IMR-90 (cell line): ENCODE data around the gene MORC1. TPM values are rescaled to one million over a fixed set of nuclear protein-coding genes. Genes with fewer than 3 reads are reported as not detected.
"Not testable (repeated sequence)": the region's sequence is repeated elsewhere in the genome, so short reads cannot be mapped to it uniquely, and the experiment has no call there.

Experiments
- ATAC-seq: fragments of 200-7000 bp; cut with Tn5 transposase; 2 replicates; pipeline ENCODE4 v1.9.1; 2020; ENCODE audit warnings: low read depth, mild to moderate bottlenecking, moderate library complexity
- BruUV-seq: library from RNA; stranded (reverse); fragments of 400-500 nt; replicated peaks from 2 replicates; lab custom pipeline; 2021; lab: Mats Ljungman, UMichigan
- CTCF ChIA-PET: fragments of 300-600 bp; formaldehyde crosslinking; extraction: SDS; loops from one replicate; lab custom pipeline; 2021; ENCODE audit warnings: antibody characterized with exemption; lab: Yijun Ruan, JAX
- POLR2A ChIA-PET: fragments of 300-600 bp; sonication (Branson Sonifier 250); formaldehyde crosslinking; loops from one replicate; lab custom pipeline; 2022; ENCODE audit warnings: antibody characterized with exemption; ENCODE audit not compliant: unreplicated experiment; lab: Charles Lee
- DNase-seq: peaks from one replicate; pipeline ENCODE4 v3.0.0; 2013
- H2AFZ ChIP-seq: replicated peaks from 2 replicates; pipeline ENCODE3; 2013; ENCODE audit warnings: low read length, mild to moderate bottlenecking; ENCODE audit not compliant: poor library complexity
- H2AK5ac ChIP-seq: 2 replicates; pipeline ENCODE4 v1.6.1; 2013; ENCODE audit warnings: low read depth, low read length, inconsistent platforms
- H2AK9ac ChIP-seq: replicated peaks from 2 replicates; pipeline ENCODE3; 2013; ENCODE audit warnings: mild to moderate bottlenecking, low read depth, low read length, moderate library complexity; ENCODE audit not compliant: poor library complexity
- H2BK120ac ChIP-seq: 2 replicates; pipeline ENCODE4 v1.6.1; 2013; ENCODE audit warnings: low read depth, low read length, inconsistent platforms
- H2BK15ac ChIP-seq: 3 replicates; pipeline ENCODE4 v1.6.1; 2013; ENCODE audit warnings: low read depth, low read length, inconsistent platforms
- H2BK20ac ChIP-seq: 2 replicates; pipeline ENCODE4 v1.6.1; 2013; ENCODE audit warnings: low read depth, mild to moderate bottlenecking, inconsistent platforms, low read length, moderate library complexity
- H2BK5ac ChIP-seq: 2 replicates; pipeline ENCODE4 v1.6.1; 2013; ENCODE audit warnings: mild to moderate bottlenecking, low read depth, low read length, inconsistent platforms; ENCODE audit not compliant: poor library complexity, severe bottlenecking
- H3K14ac ChIP-seq: replicated peaks from 2 replicates; pipeline ENCODE4 v1.6.1; 2013; ENCODE audit warnings: low read depth, low read length, inconsistent platforms
- H3K18ac ChIP-seq: 2 replicates; pipeline ENCODE4 v1.6.1; 2013; ENCODE audit warnings: low read depth, low read length, control low read depth
- H3K23ac ChIP-seq: 2 replicates; pipeline ENCODE4 v1.6.1; 2013; ENCODE audit warnings: low read depth, low read length, inconsistent platforms
- H3K27ac ChIP-seq: 2 replicates; pipeline ENCODE4 v1.5.1; 2013; ENCODE audit warnings: mild to moderate bottlenecking, control low read depth, low read length; ENCODE audit not compliant: insufficient read depth
- H3K27me3 ChIP-seq: 2 replicates; pipeline ENCODE4 v1.6.1; 2013; ENCODE audit warnings: low read length; ENCODE audit not compliant: control insufficient read depth, insufficient read depth
- H3K36me3 ChIP-seq: 2 replicates; pipeline ENCODE4 v1.6.1; 2013; ENCODE audit warnings: low read length, mixed read lengths; ENCODE audit not compliant: control insufficient read depth, insufficient read depth
- H3K4ac ChIP-seq: 2 replicates; pipeline ENCODE4 v1.6.1; 2013; ENCODE audit warnings: low read depth, low read length, inconsistent platforms
- H3K4me1 ChIP-seq: 2 replicates; pipeline ENCODE4 v1.6.1; 2013; ENCODE audit warnings: low read length, mixed read lengths; ENCODE audit not compliant: control insufficient read depth, insufficient read depth
- H3K4me2 ChIP-seq: 2 replicates; pipeline ENCODE4 v1.6.1; 2013; ENCODE audit warnings: low read depth, mild to moderate bottlenecking, control low read depth, low read length, moderate library complexity
- H3K4me3 ChIP-seq: 2 replicates; pipeline ENCODE4 v1.5.1; 2013; ENCODE audit warnings: low read depth, mild to moderate bottlenecking, control low read depth, low read length, moderate library complexity; ENCODE audit not compliant: insufficient read depth
- H3K56ac ChIP-seq: 2 replicates; pipeline ENCODE4 v1.6.1; 2013; ENCODE audit warnings: low read length, inconsistent platforms; ENCODE audit not compliant: insufficient read depth; ENCODE audit errors: extremely low read depth
- H3K79me1 ChIP-seq, 2 experiments: 2 replicates each; pipeline ENCODE4 v1.6.1; 2013; ENCODE audit warnings: low read length in 2 of 2, inconsistent platforms in 1 of 2, low read depth in 1 of 2
- H3K9ac ChIP-seq: 2 replicates; pipeline ENCODE4 v1.6.1; 2013; ENCODE audit warnings: low read depth, low read length, control low read depth
- H3K9me1 ChIP-seq: 2 replicates; pipeline ENCODE4 v1.6.1; 2013; ENCODE audit warnings: low read length, inconsistent platforms; ENCODE audit not compliant: insufficient read depth
- H3K9me3 ChIP-seq: 2 replicates; pipeline ENCODE4 v1.6.1; 2013; ENCODE audit warnings: low read length; ENCODE audit not compliant: control insufficient read depth, insufficient read depth
- H4K20me1 ChIP-seq: 2 replicates; pipeline ENCODE4 v1.6.1; 2013; ENCODE audit warnings: low read length, inconsistent platforms; ENCODE audit not compliant: insufficient read depth
- H4K5ac ChIP-seq: 2 replicates; pipeline ENCODE4 v1.6.1; 2013; ENCODE audit warnings: mild to moderate bottlenecking, low read depth, low read length, control low read depth
- H4K8ac ChIP-seq, 2 experiments: 2 replicates each; pipeline ENCODE4 v1.6.1; 2013; ENCODE audit warnings: low read depth in 2 of 2, low read length in 2 of 2, control low read depth in 1 of 2, inconsistent platforms in 1 of 2
- H4K91ac ChIP-seq: 2 replicates; pipeline ENCODE4 v1.6.1; 2013; ENCODE audit warnings: low read depth, low read length, inconsistent platforms; ENCODE audit not compliant: insufficient read depth
- BHLHE40 ChIP-seq: fragments of 150-350 bp; IDR thresholded peaks from 2 replicates; pipeline ENCODE4 v1.6.1; 2016; ENCODE audit warnings: mild to moderate bottlenecking, low read depth, low read length
- CEBPB ChIP-seq: IDR thresholded peaks from 2 replicates; pipeline ENCODE4 v1.6.1; 2012; ENCODE audit warnings: low read depth, low read length, improper control_type of control experiment
- MXI1 ChIP-seq: IDR thresholded peaks from 2 replicates; pipeline ENCODE4 v1.6.1; 2012; ENCODE audit warnings: low read depth, mild to moderate bottlenecking, low read length, moderate library complexity, borderline replicate concordance
- RAD21 ChIP-seq: IDR thresholded peaks from 2 replicates; pipeline ENCODE4 v1.6.1; 2012; ENCODE audit warnings: low read length, improper control_type of control experiment
- SMC3 ChIP-seq: fragments of 150-350 bp; IDR thresholded peaks from 2 replicates; pipeline ENCODE4 v1.6.1; 2016; ENCODE audit warnings: low read depth, mild to moderate bottlenecking, antibody characterized with exemption, low read length, moderate library complexity
- WGBS, 2 experiments: methylation state at CpG; one replicate each; pipeline versions ENCODE4 v1.1.5 to v1.1.7; 2013; ENCODE audit warnings: missing lambda C conversion rate in 2 of 2; ENCODE audit not compliant: insufficient read length in 1 of 2; ENCODE audit errors: extremely low coverage in 2 of 2; 5-methylcytosine and 5-hydroxymethylcytosine counted together
- dilution Hi-C: fragments of 300-500 bp; cut with HindIII; formaldehyde crosslinking; loops from one replicate; pipeline ENCODE4 v1.14.3; 2018; ENCODE audit warnings: low sequenced_read_pairs; ENCODE audit not compliant: unreplicated experiment
- in situ Hi-C: fragments of 300-500 bp; cut with MboI; formaldehyde crosslinking; loops from 3 replicates; pipeline ENCODE4 v1.14.3; 2019; ENCODE audit warnings: low sequenced_read_pairs, inconsistent platforms, mixed read lengths
- intact Hi-C: fragments of 100-400 bp; cut with micrococcal nuclease; formaldehyde crosslinking; loops from 2 replicates; pipeline ENCODE4 v1.10.0; 2022
- polyA plus RNA-seq, 3 experiments: library from polyadenylated mRNA; depleted of rRNA; stranded (reverse); fragments of >200 nt; gene quantifications; 2 replicates each; pipeline ENCODE4 v1.2.3, GENCODE V29; 2012; ENCODE audit warnings: low replicate concordance in 1 of 3
- total RNA-seq: library from RNA; depleted of rRNA; stranded (reverse); fragments of >200 nt; gene quantifications from 2 replicates; pipeline ENCODE4 v1.2.3, GENCODE V29; 2012

MORC1 gene
- total and polyA plus RNA-seq, 2 of the 4 experiments (the other 2 are of a cell fraction) = not detected

DNA sequence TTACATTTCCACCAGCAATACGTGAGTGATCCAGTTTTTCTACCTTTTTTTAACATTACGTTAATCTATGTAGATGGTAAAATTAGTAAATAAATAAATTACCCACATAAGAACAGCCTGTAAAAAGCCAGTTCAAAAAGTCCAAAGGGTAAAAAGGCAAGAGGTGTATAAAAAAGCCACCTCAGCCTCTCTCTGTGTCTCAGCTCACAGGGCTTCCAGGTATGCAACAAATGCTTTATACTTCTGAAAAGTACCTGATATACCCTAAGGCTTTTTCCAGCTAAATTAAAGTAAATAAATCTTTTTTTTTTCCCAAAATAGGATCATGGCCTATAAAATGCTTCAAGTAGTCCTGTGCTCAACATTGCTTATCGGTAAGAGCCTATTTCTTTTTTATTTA, 18.6 kb upstream of the MORC1 start, which contains the start of gene C3orf85:
Gene C3orf85 (plus strand): TSS at position 197 of the 400 bp plus-strand sequence. CDS start 129 bp downstream, at position 326.
- no peak within 1 kb of the TSS for H4K8ac ChIP-seq

DNA sequence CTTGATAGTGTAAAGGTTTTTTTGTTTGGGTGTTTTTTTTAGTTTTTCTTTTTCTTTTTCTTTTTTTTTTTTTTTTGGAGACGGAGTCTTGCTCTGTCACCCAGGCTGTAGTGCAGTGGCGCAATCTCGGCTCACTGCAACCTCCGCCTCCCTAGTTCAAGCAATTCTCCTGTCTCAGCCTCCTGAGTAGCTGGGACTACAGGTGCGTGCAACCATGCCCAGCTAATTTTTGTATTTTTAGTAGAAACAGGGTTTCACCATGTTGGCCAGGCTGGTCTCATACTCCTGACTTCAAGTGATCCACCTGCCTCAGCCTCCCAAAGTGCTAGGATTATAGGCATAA, 15.5 kb upstream of the MORC1 start:
- H3K9ac ChIP-seq, H3K18ac ChIP-seq, H3K79me1 ChIP-seq, dilution Hi-C loops, H3K27ac ChIP-seq, POLR2A ChIA-PET, H4K20me1 ChIP-seq, BruUV-seq, ATAC-seq, H2BK20ac ChIP-seq, H3K23ac ChIP-seq, CTCF ChIA-PET, H3K27me3 ChIP-seq, H3K4ac ChIP-seq, H2BK15ac ChIP-seq, in situ Hi-C loops, H2BK120ac ChIP-seq, intact Hi-C loops, H3K56ac ChIP-seq, H3K36me3 ChIP-seq, H2AK9ac ChIP-seq, H3K14ac ChIP-seq, DNase-seq, H3K9me3 ChIP-seq, H3K4me2 ChIP-seq, H2AFZ ChIP-seq, H2AK5ac ChIP-seq, H4K91ac ChIP-seq, H4K5ac ChIP-seq, H4K8ac ChIP-seq, H3K9me1 ChIP-seq, H3K4me3 ChIP-seq, H2BK5ac ChIP-seq, H3K4me1 ChIP-seq: not testable (repeated sequence)
- no CpG with 5 or more reads among the region's 5 CpGs for WGBS, 2 experiments

More for the DNA sequence above, 18.6 kb upstream of the MORC1 start, which contains the start of gene C3orf85:
- dilution Hi-C loops = no loop called here
- H3K56ac ChIP-seq = no peak within 1 kb of the TSS
- H2BK20ac ChIP-seq = no peak within 1 kb of the TSS
- no peak within 1 kb of the TSS for H4K5ac ChIP-seq
- no peak within 1 kb of the TSS for H2AFZ ChIP-seq
- no peak within 1 kb of the TSS for H3K9ac ChIP-seq
- H3K9me1 ChIP-seq = no peaks in the 10 kb centered on the region
- H3K79me1 ChIP-seq = no peaks in the 10 kb centered on the region
- POLR2A ChIA-PET = no interaction called here
- H3K18ac ChIP-seq = no peak within 1 kb of the TSS
- no peak within 1 kb of the TSS for H3K4me2 ChIP-seq
- no peaks in the 10 kb centered on the region for H3K4me1 ChIP-seq
- no peaks in the 10 kb centered on the region for H4K20me1 ChIP-seq
- H4K91ac ChIP-seq = no peak within 1 kb of the TSS
- H2BK120ac ChIP-seq = no peak within 1 kb of the TSS
- no peak within 1 kb of the TSS for H2AK9ac ChIP-seq
- no peak within 1 kb of the TSS for H3K4me3 ChIP-seq
- no peak for DNase-seq
- H2AK5ac ChIP-seq = no peak within 1 kb of the TSS
- CTCF ChIA-PET = no interaction called here
- ATAC-seq = no peak
- H3K27ac ChIP-seq = no peak within 1 kb of the TSS
- H3K4ac ChIP-seq = no peak within 1 kb of the TSS
- no peaks in the 10 kb centered on the region; the same call in 1 of the 2 replicates for H3K9me3 ChIP-seq
- intact Hi-C loops = no loop called here
- no peak within 1 kb of the TSS for H2BK5ac ChIP-seq
- no peak within 1 kb of the TSS for H2BK15ac ChIP-seq
- no peak for TF ChIP-seq CEBPB
- TF ChIP-seq SMC3 = no peak
- TF ChIP-seq BHLHE40 = no peak
- no peak for TF ChIP-seq RAD21
- TF ChIP-seq MXI1 = no peak
- in situ Hi-C loops = no loop called here
- H3K36me3 ChIP-seq = no peaks in the 10 kb centered on the region
- no CpG with 5 or more reads among the region's 3 CpGs for WGBS, 2 experiments
- BruUV-seq = no TSS peak
- no peak within 1 kb of the TSS for H3K14ac ChIP-seq
- no peaks in the 10 kb centered on the region for H3K27me3 ChIP-seq
- no peak within 1 kb of the TSS for H3K23ac ChIP-seq
